HG03045 (cell line): Measurements from ENCODE around the gene PRICKLE2.

Source experiments
- ATAC-seq: cut with Tn5 transposase; IDR thresholded peaks from one replicate; pipeline ENCODE4 v1.9.1; 2021; ENCODE audit warnings: mild to moderate bottlenecking, moderate library complexity; ENCODE audit not compliant: unreplicated experiment

Gene PRICKLE2

GRCh38 chr3:64190517-64191515 lies 34.5 kb downstream of the PRICKLE2 start:
- ATAC-seq, result no peak

- ATAC-seq, result no peak
Observed at GRCh38 chr3:64188810-64189560, 36.3 kb downstream of the PRICKLE2 start.

GRCh38 chr3:64187065-64187959 lies 38.0 kb downstream of the PRICKLE2 start:
- ATAC-seq, result no peak

- no peak for ATAC-seq
Observed at GRCh38 chr3:64186667-64187064, 38.6 kb downstream of the PRICKLE2 start.

- ATAC-seq, result no peak
Observed at GRCh38 chr3:64185436-64185835, 39.8 kb downstream of the PRICKLE2 start.

- ATAC-seq, result no peak
Observed at GRCh38 chr3:64184621-64185020, 40.6 kb downstream of the PRICKLE2 start.

- no peak for ATAC-seq
Observed at GRCh38 chr3:64179860-64180259, 45.4 kb downstream of the PRICKLE2 start.

- ATAC-seq, result no peak
Observed at GRCh38 chr3:64179249-64179648, 46.0 kb downstream of the PRICKLE2 start.

GRCh38 chr3:64178419-64178818 lies 46.8 kb downstream of the PRICKLE2 start:
- ATAC-seq, result no peak

GRCh38 chr3:64176461-64176996 lies 48.7 kb downstream of the PRICKLE2 start:
- ATAC-seq, result no peak

GRCh38 chr3:64174328-64174727 lies 50.9 kb downstream of the PRICKLE2 start:
- no peak for ATAC-seq

- no peak for ATAC-seq
Observed at GRCh38 chr3:64173563-64173962, 51.7 kb downstream of the PRICKLE2 start.

GRCh38 chr3:64170270-64170669 lies 55.0 kb downstream of the PRICKLE2 start:
- no peak for ATAC-seq

- no peak for ATAC-seq
Observed at GRCh38 chr3:64167868-64168267, 57.4 kb downstream of the PRICKLE2 start.

- ATAC-seq, result no peak
Observed at GRCh38 chr3:64167351-64167750, 57.9 kb downstream of the PRICKLE2 start.

- ATAC-seq, result no peak
Observed at GRCh38 chr3:64166584-64167162, 58.6 kb downstream of the PRICKLE2 start.

GRCh38 chr3:64164349-64164748 lies 60.9 kb downstream of the PRICKLE2 start:
- no peak for ATAC-seq

- no peak for ATAC-seq
Observed at GRCh38 chr3:64163755-64164148, 61.5 kb downstream of the PRICKLE2 start.

- no peak for ATAC-seq
Observed at GRCh38 chr3:64163019-64163754, 62.1 kb downstream of the PRICKLE2 start.
